DND-41 (cell line): ENCODE measurements around the gene SNX18.

Source experiments
- ATAC-seq: fragments of 200-7000 bp; cut with Tn5 transposase; 3 replicates; pipeline ENCODE4 v1.9.1; 2021; ENCODE audit warnings: low read depth; ENCODE audit not compliant: insufficient read depth
- DNase-seq: peaks from one replicate; pipeline ENCODE4 v3.0.0-alpha.2; 2020
- H2AFZ ChIP-seq: 2 replicates; pipeline ENCODE4 v1.6.0; 2012; ENCODE audit warnings: low read depth, low read length
- H3K27ac ChIP-seq: 2 replicates; pipeline ENCODE4 v1.5.1; 2012; ENCODE audit warnings: low read length, inconsistent platforms
- H3K27me3 ChIP-seq: fragments of 200-600 bp; sonication (generic); 2 replicates; pipeline ENCODE4 v1.6.0; 2012; ENCODE audit warnings: low read length, mild to moderate bottlenecking, inconsistent platforms; ENCODE audit not compliant: insufficient read depth, poor library complexity
- H3K36me3 ChIP-seq: 2 replicates; pipeline ENCODE4 v1.5.1; 2012; ENCODE audit warnings: low read length, inconsistent platforms; ENCODE audit not compliant: insufficient read depth
- H3K4me1 ChIP-seq: 2 replicates; pipeline ENCODE4 v1.5.1; 2012; ENCODE audit warnings: mild to moderate bottlenecking, low read length; ENCODE audit not compliant: insufficient read depth
- H3K4me2 ChIP-seq: 2 replicates; pipeline ENCODE4 v1.6.0; 2012; ENCODE audit warnings: mild to moderate bottlenecking, moderate library complexity, low read length, inconsistent platforms; ENCODE audit not compliant: insufficient read depth
- H3K4me3 ChIP-seq, 2 experiments: fragments of 200-600 bp in 1 of 2; shearing (Covaris generic) in 1 of 2; 2 replicates each; pipeline ENCODE4 v1.5.1; 2012 to 2016; ENCODE audit warnings: inconsistent platforms in 2 of 2, low read length in 2 of 2, mild to moderate bottlenecking in 2 of 2, low read depth in 1 of 2, moderate library complexity in 1 of 2
- H3K79me2 ChIP-seq: 2 replicates; pipeline ENCODE4 v1.6.0; 2012; ENCODE audit warnings: low read length, inconsistent platforms; ENCODE audit not compliant: insufficient read depth
- H3K9ac ChIP-seq: 2 replicates; pipeline ENCODE4 v1.6.0; 2012; ENCODE audit warnings: low read depth, mild to moderate bottlenecking, inconsistent platforms, low read length, moderate library complexity
- H3K9me3 ChIP-seq: 2 replicates; pipeline ENCODE4 v1.5.1; 2012; ENCODE audit warnings: low read length, moderate library complexity, mild to moderate bottlenecking, inconsistent platforms; ENCODE audit not compliant: insufficient read depth, severe bottlenecking
- H4K20me1 ChIP-seq: 2 replicates; pipeline ENCODE4 v1.6.0; 2012; ENCODE audit warnings: low read length; ENCODE audit not compliant: insufficient read depth
- CTCF ChIP-seq: IDR thresholded peaks from 2 replicates; pipeline ENCODE4 v1.5.1; 2012; ENCODE audit warnings: borderline replicate concordance, low read length, moderate library complexity, mild to moderate bottlenecking; ENCODE audit not compliant: poor library complexity, severe bottlenecking; ENCODE audit errors: extremely low read depth
- EZH2 ChIP-seq: IDR thresholded peaks from 3 replicates; pipeline ENCODE4 v1.6.1; 2012; ENCODE audit warnings: borderline replicate concordance, low read depth, mild to moderate bottlenecking, moderate library complexity, low read length, inconsistent platforms; ENCODE audit not compliant: severe bottlenecking

SNX18 gene

DNA sequence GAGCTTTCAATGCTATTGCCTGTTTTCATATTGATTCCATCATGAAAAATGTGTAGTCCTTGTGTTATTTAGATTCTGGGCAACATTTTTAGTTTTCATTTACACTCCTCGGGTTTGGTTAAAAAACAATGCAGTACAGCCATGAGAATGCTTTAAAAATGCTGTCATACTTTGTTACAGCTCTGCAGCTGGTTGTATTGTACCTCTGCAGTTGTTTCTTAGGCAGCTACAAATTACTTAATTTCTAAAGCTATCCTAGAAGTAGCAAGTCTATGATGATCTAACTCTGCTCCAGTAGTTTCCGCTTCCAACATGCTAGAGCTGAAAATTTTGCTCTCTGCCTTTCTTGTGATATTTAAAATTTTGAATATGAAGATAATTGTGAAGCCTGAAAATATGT, 20.2 kb downstream of the SNX18 start:
- Histone ChIP-seq H4K20me1 (peaks cover 24% of the 10 kb centered on the region), H3K9ac (no peak overlapping the region), H3K9me3 (no peaks in the 10 kb centered on the region), H3K4me1 (peaks cover 3% of the 10 kb centered on the region; the same call in 1 of the 2 replicates), H3K27me3 (no peaks in the 10 kb centered on the region), H3K79me2 (peaks cover 14% of the 10 kb centered on the region; the same call in 1 of the 2 replicates), H3K27ac (no peak overlapping the region), H3K4me2 (no peak overlapping the region), H3K36me3 (no peaks in the 10 kb centered on the region), H2AFZ (no peak overlapping the region), H3K4me3 (no peak overlapping the region)
- DNase-seq (no peak), ATAC-seq (no peak)
- TF ChIP-seq CTCF (no peak), EZH2 (no peak)

- no peak overlapping the region for H3K4me3 ChIP-seq
- DNase-seq (no peak), ATAC-seq (no peak)
- H3K27me3 ChIP-seq, result no peaks in the 10 kb centered on the region
- H3K9ac ChIP-seq, result no peak overlapping the region
- TF ChIP-seq EZH2 (no peak), CTCF (no peak)
- H2AFZ ChIP-seq, result no peak overlapping the region
- no peaks in the 10 kb centered on the region for H3K9me3 ChIP-seq
- peaks cover 14% of the 10 kb centered on the region; the same call in 1 of the 2 replicates for H3K79me2 ChIP-seq
- peaks cover 23% of the 10 kb centered on the region for H4K20me1 ChIP-seq
- no peak overlapping the region for H3K4me2 ChIP-seq
- H3K27ac ChIP-seq, result no peak overlapping the region
- no peaks in the 10 kb centered on the region for H3K36me3 ChIP-seq
- H3K4me1 ChIP-seq, result peaks cover 3% of the 10 kb centered on the region; the same call in 1 of the 2 replicates
Observed at GRCh38 chr5:54538156-54538555, 20.6 kb downstream of the SNX18 start.

DNA sequence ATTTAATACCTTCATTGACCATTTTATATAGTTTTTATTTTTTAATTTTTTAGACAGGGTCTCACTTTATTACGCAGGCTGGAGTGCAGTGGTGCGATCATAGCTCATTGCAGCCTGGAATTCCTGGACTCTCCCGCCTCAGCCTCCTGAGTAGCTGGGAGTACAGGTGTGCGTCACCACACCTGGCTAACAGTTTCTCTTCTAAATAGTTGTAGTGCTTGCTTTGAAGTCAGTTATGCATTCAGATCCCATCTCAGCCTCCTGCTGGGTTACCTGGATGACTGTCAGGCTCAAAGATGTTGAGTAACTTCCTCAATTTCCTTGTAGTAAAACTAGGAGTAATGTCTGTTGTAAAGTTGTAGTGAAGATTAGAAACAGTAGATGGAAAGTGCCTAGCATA, 21.4 kb downstream of the SNX18 start:
- no peak for DNase-seq

More for the DNA sequence above, 21.4 kb downstream of the SNX18 start:
- H3K9ac ChIP-seq, result no peak overlapping the region
- no peak overlapping the region for H3K4me2 ChIP-seq
- H3K27me3 ChIP-seq, result no peaks in the 10 kb centered on the region
- no peak overlapping the region for H2AFZ ChIP-seq
- no peak for ATAC-seq
- no peak overlapping the region for H3K4me3 ChIP-seq
- H3K27ac ChIP-seq, result no peak overlapping the region
- H3K36me3 ChIP-seq, result no peaks in the 10 kb centered on the region
- TF ChIP-seq EZH2 (no peak), CTCF (no peak)
- H3K4me1 ChIP-seq, result no peaks in the 10 kb centered on the region
- H4K20me1 ChIP-seq, result peaks cover 19% of the 10 kb centered on the region
- H3K9me3 ChIP-seq, result no peaks in the 10 kb centered on the region
- peaks cover 8% of the 10 kb centered on the region; the same call in 1 of the 2 replicates for H3K79me2 ChIP-seq
